ENCODE data around the gene TUFT1. TPM values are rescaled to one million over a fixed set of nuclear protein-coding genes. Genes with fewer than 3 reads are reported as not detected.

The TUFT1 gene
- total RNA-seq, 1 experiment from 2014 or later: 2.6 TPM

GRCh38 chr1:151510614-151510956 lies 29.5 kb upstream of the TUFT1 start:
- TF ChIP-seq EZH2 (IDR thresholded peaks at IDR 0.05; ENCODE audit: borderline replicate concordance, low read depth, low read length, poor library complexity, severe bottlenecking) (no peak), CTCF (conservative IDR thresholded peaks at IDR 0.05; ENCODE audit: low read depth, low read length) (no peak)
- H3K27me3 ChIP-seq (replicated peaks; ENCODE audit: insufficient read depth, low read depth, low read length, poor library complexity): no peaks in the 10 kb centered on the region
- CTCF ChIA-PET: interaction anchor here (0.6 kb wide), 2 partner anchors 67 to 241 kb away, joined by 4 read pairs; no protein-coding TSS in a partner anchor
- intact Hi-C loops (cut with micrococcal nuclease; ENCODE audit: unreplicated experiment): no loop called here
- H3K36me3 ChIP-seq (ENCODE audit: insufficient read depth, low read length, poor library complexity, severe bottlenecking): no peaks in the 10 kb centered on the region
- no peaks in the 10 kb centered on the region for H3K9me3 ChIP-seq (ENCODE audit: low read depth, low read length, poor library complexity, severe bottlenecking)
- H3K4me3 ChIP-seq (ENCODE audit: low read depth, low read length, poor library complexity, severe bottlenecking): peak overlapping the region; percentile 54
- peaks cover 14% of the 10 kb centered on the region for H3K4me1 ChIP-seq (ENCODE audit: insufficient read depth, low read length, poor library complexity, severe bottlenecking)
- DNase-seq (ENCODE audit: low spot score): no peak
- TSS peak; percentile 95 for BruUV-seq (replicated peaks)
- POLR2A ChIA-PET (ENCODE audit: low non-redundant PET): interaction anchor here (0.6 kb wide), 2 partner anchors 36 to 110 kb away, joined by 3 read pairs; no protein-coding TSS in a partner anchor
- H3K27ac ChIP-seq (ENCODE audit: low read depth, low read length, poor library complexity, severe bottlenecking): peak overlapping the region; percentile 38

GRCh38 chr1:151510957-151511635 lies 29.0 kb upstream of the TUFT1 start, which contains the start of gene CGN:
CGN (plus strand) TSS chr1:151511387; CDS start chr1:151518520, 7,133 bp downstream.
- peak; percentile 97 for DNase-seq (ENCODE audit: low spot score)
- Histone ChIP-seq H3K9me3 (ENCODE audit: low read depth, low read length, poor library complexity, severe bottlenecking) (no peaks in the 10 kb centered on the region), H3K4me1 (ENCODE audit: insufficient read depth, low read length, poor library complexity, severe bottlenecking) (peaks cover 14% of the 10 kb centered on the region), H3K27ac (ENCODE audit: low read depth, low read length, poor library complexity, severe bottlenecking) (peak within 1 kb of the TSS; percentile 38), H3K27me3 (replicated peaks; ENCODE audit: insufficient read depth, low read depth, low read length, poor library complexity) (no peaks in the 10 kb centered on the region), H3K4me3 (ENCODE audit: low read depth, low read length, poor library complexity, severe bottlenecking) (peak within 1 kb of the TSS; percentile 54), H3K36me3 (ENCODE audit: insufficient read depth, low read length, poor library complexity, severe bottlenecking) (no peaks in the 10 kb centered on the region)
- BruUV-seq (replicated peaks): no TSS peak
- CTCF ChIA-PET: interaction anchor here (0.5 to 0.7 kb wide), 5 partner anchors 21 to 573 kb away, joined by 3 to 8 read pairs (median 4); no protein-coding TSS in a partner anchor
- intact Hi-C loops (cut with micrococcal nuclease; ENCODE audit: unreplicated experiment): no loop called here
- TF ChIP-seq EZH2 (IDR thresholded peaks at IDR 0.05; ENCODE audit: borderline replicate concordance, low read depth, low read length, poor library complexity, severe bottlenecking) (no peak), CTCF (conservative IDR thresholded peaks at IDR 0.05; ENCODE audit: low read depth, low read length) (no peak)
- POLR2A ChIA-PET (ENCODE audit: low non-redundant PET): interaction anchor here (0.6 kb wide), 3 partner anchors 36 to 450 kb away, joined by 3 to 4 read pairs (median 3); no protein-coding TSS in a partner anchor

- ChIA-PET POLR2A (ENCODE audit: low non-redundant PET) (interaction anchor here (0.6 kb wide), 1 partner anchor 449 kb away, joined by 4 read pairs; no protein-coding TSS in a partner anchor), CTCF (interaction anchor here (0.5 to 0.7 kb wide), 3 partner anchors 21 to 573 kb away, joined by 3 to 8 read pairs (median 4); no protein-coding TSS in a partner anchor)
- no TSS peak for BruUV-seq (replicated peaks)
- Histone ChIP-seq H3K36me3 (ENCODE audit: insufficient read depth, low read length, poor library complexity, severe bottlenecking) (no peaks in the 10 kb centered on the region), H3K27ac (ENCODE audit: low read depth, low read length, poor library complexity, severe bottlenecking) (no peak overlapping the region), H3K9me3 (ENCODE audit: low read depth, low read length, poor library complexity, severe bottlenecking) (no peaks in the 10 kb centered on the region), H3K4me3 (ENCODE audit: low read depth, low read length, poor library complexity, severe bottlenecking) (peak overlapping the region; percentile 54), H3K4me1 (ENCODE audit: insufficient read depth, low read length, poor library complexity, severe bottlenecking) (peaks cover 14% of the 10 kb centered on the region), H3K27me3 (replicated peaks; ENCODE audit: insufficient read depth, low read depth, low read length, poor library complexity) (no peaks in the 10 kb centered on the region)
- intact Hi-C loops (cut with micrococcal nuclease; ENCODE audit: unreplicated experiment): no loop called here
- TF ChIP-seq CTCF (conservative IDR thresholded peaks at IDR 0.05; ENCODE audit: low read depth, low read length): no peak
- no peak for TF ChIP-seq EZH2 (IDR thresholded peaks at IDR 0.05; ENCODE audit: borderline replicate concordance, low read depth, low read length, poor library complexity, severe bottlenecking)
- peak; percentile 38 for DNase-seq (ENCODE audit: low spot score)
Measured at GRCh38 chr1:151511636-151512215, 28.4 kb upstream of the TUFT1 start.

All from A673 (cell line).